H9 (cell line): ENCODE measurements around the gene ELAVL1. TPM values are rescaled to one million over a fixed set of nuclear protein-coding genes. Genes with fewer than 3 reads are reported as not detected.

Source experiments
- DNase-seq: peaks from one replicate; pipeline ENCODE4 v3.0.0-alpha.2; 2017
- H2AFZ ChIP-seq: one replicate; pipeline ENCODE4 v1.6.1; 2013; ENCODE audit warnings: mild to moderate bottlenecking, low read length, control low read depth, moderate library complexity
- H2AK5ac ChIP-seq: 2 replicates; pipeline ENCODE4 v1.6.1; 2013; ENCODE audit warnings: low read length, control low read depth, mixed read lengths; ENCODE audit not compliant: insufficient read length
- H2BK120ac ChIP-seq: one replicate; pipeline ENCODE4 v1.6.1; 2013; ENCODE audit warnings: low read depth, mild to moderate bottlenecking, low read length, control low read depth, inconsistent platforms; ENCODE audit not compliant: poor library complexity, severe bottlenecking
- H2BK12ac ChIP-seq: 2 replicates; pipeline ENCODE4 v1.6.1; 2013; ENCODE audit warnings: low read length, control low read depth, mixed read lengths, low read depth; ENCODE audit not compliant: insufficient read length
- H2BK15ac ChIP-seq: 2 replicates; pipeline ENCODE4 v1.6.1; 2013; ENCODE audit warnings: low read depth, low read length, control low read depth
- H2BK20ac ChIP-seq: one replicate; pipeline ENCODE4 v1.6.1; 2013; ENCODE audit warnings: low read depth, mild to moderate bottlenecking, low read length, control low read depth, inconsistent platforms; ENCODE audit not compliant: poor library complexity, severe bottlenecking
- H2BK5ac ChIP-seq: 2 replicates; pipeline ENCODE4 v1.6.1; 2013; ENCODE audit warnings: low read length, control low read depth, mixed read lengths; ENCODE audit not compliant: insufficient read length
- H3K14ac ChIP-seq: 2 replicates; pipeline ENCODE4 v1.6.1; 2013; ENCODE audit warnings: low read length, control low read depth; ENCODE audit not compliant: insufficient read depth
- H3K18ac ChIP-seq: 2 replicates; pipeline ENCODE4 v1.6.1; 2013; ENCODE audit warnings: low read depth, mild to moderate bottlenecking, mixed read lengths, low read length, control low read depth; ENCODE audit not compliant: insufficient read length
- H3K23ac ChIP-seq: 2 replicates; pipeline ENCODE4 v1.6.1; 2013; ENCODE audit warnings: low read length, control low read depth, mixed read lengths, low read depth; ENCODE audit not compliant: insufficient read length
- H3K23me2 ChIP-seq: 2 replicates; pipeline ENCODE4 v1.6.1; 2013; ENCODE audit warnings: low read depth, mild to moderate bottlenecking, mixed read lengths, low read length, control low read depth; ENCODE audit not compliant: insufficient read length, poor library complexity, severe bottlenecking
- H3K27ac ChIP-seq: 2 replicates; pipeline ENCODE4 v1.5.1; 2013; ENCODE audit warnings: low read length, control low read depth, mixed read lengths, low read depth; ENCODE audit not compliant: insufficient read length
- H3K27me3 ChIP-seq: 2 replicates; pipeline ENCODE4 v1.6.1; 2013; ENCODE audit warnings: low read length, control low read depth, inconsistent platforms; ENCODE audit not compliant: insufficient read depth
- H3K4ac ChIP-seq: 2 replicates; pipeline ENCODE4 v1.6.1; 2013; ENCODE audit warnings: low read depth, mild to moderate bottlenecking, control low read depth, inconsistent platforms, low read length, moderate library complexity
- H3K4me1 ChIP-seq: 2 replicates; pipeline ENCODE4 v1.6.1; 2013; ENCODE audit warnings: low read length, control low read depth, inconsistent platforms; ENCODE audit not compliant: insufficient read depth
- H3K4me2 ChIP-seq: 2 replicates; pipeline ENCODE4 v1.6.1; 2013; ENCODE audit warnings: low read length, control low read depth, mixed read lengths; ENCODE audit not compliant: insufficient read length, insufficient read depth
- H3K56ac ChIP-seq: 2 replicates; pipeline ENCODE4 v1.6.1; 2013; ENCODE audit warnings: low read depth, mild to moderate bottlenecking, mixed read lengths, low read length, control low read depth; ENCODE audit not compliant: insufficient read length
- H3K79me1 ChIP-seq: 2 replicates; pipeline ENCODE4 v1.6.1; 2013; ENCODE audit warnings: low read depth, mild to moderate bottlenecking, moderate library complexity, low read length, control low read depth, inconsistent platforms; ENCODE audit not compliant: insufficient read depth, poor library complexity, severe bottlenecking
- H3K79me2 ChIP-seq: 2 replicates; pipeline ENCODE4 v1.6.1; 2013; ENCODE audit warnings: low read length, control low read depth, inconsistent platforms; ENCODE audit not compliant: insufficient read depth
- H3K9ac ChIP-seq: 2 replicates; pipeline ENCODE4 v1.6.1; 2013; ENCODE audit warnings: low read length, control low read depth, mixed read lengths; ENCODE audit not compliant: insufficient read length; ENCODE audit errors: extremely low read depth
- H3K9me3 ChIP-seq: one replicate; pipeline ENCODE4 v1.6.1; 2013; ENCODE audit warnings: low read depth, low read length, inconsistent platforms; ENCODE audit not compliant: control insufficient read depth
- H3T11ph ChIP-seq: one replicate; pipeline ENCODE4 v1.6.1; 2013; ENCODE audit warnings: mild to moderate bottlenecking, low read length, control low read depth, inconsistent platforms
- H4K20me1 ChIP-seq: one replicate; pipeline ENCODE4 v1.6.1; 2013; ENCODE audit not compliant: control insufficient read depth, insufficient read length, insufficient read depth
- H4K5ac ChIP-seq: 2 replicates; pipeline ENCODE4 v1.6.1; 2013; ENCODE audit warnings: low read depth, mild to moderate bottlenecking, mixed read lengths, low read length, control low read depth; ENCODE audit not compliant: insufficient read length
- H4K8ac ChIP-seq: replicated peaks from 2 replicates; pipeline ENCODE4 v1.6.1; 2013; ENCODE audit warnings: low read length, control low read depth, mixed read lengths, low read depth; ENCODE audit not compliant: insufficient read length
- H4K91ac ChIP-seq: 2 replicates; pipeline ENCODE4 v1.6.1; 2013; ENCODE audit warnings: low read depth, mild to moderate bottlenecking, moderate library complexity, mixed read lengths, low read length, control low read depth; ENCODE audit not compliant: insufficient read length
- H3K27ac Mint-ChIP-seq, 3 experiments: 2 replicates in 2 of 3; 3 replicates in 1 of 3; pipeline ENCODE4 v1.8.0; 2020 to 2021; ENCODE audit warnings: mixed read lengths in 3 of 3, mild to moderate bottlenecking in 1 of 3, moderate library complexity in 1 of 3
- H3K27me3 Mint-ChIP-seq: 2 replicates; pipeline ENCODE4 v1.8.0; 2021; ENCODE audit warnings: low read depth, mild to moderate bottlenecking, moderate library complexity, mixed read lengths
- H3K36me3 Mint-ChIP-seq, 3 experiments: 2 replicates in 2 of 3; 3 replicates in 1 of 3; pipeline ENCODE4 v1.8.0; 2020 to 2021; ENCODE audit warnings: low read depth in 3 of 3, mixed read lengths in 3 of 3; ENCODE audit not compliant: insufficient read depth in 1 of 3
- H3K4me1 Mint-ChIP-seq, 2 experiments: 2 replicates each; pipeline ENCODE4 v1.8.0; 2020; ENCODE audit warnings: mixed read lengths in 2 of 2
- H3K4me3 Mint-ChIP-seq, 2 experiments: 2 replicates in 1 of 2; 3 replicates in 1 of 2; pipeline ENCODE4 v1.8.0; 2020 to 2021; ENCODE audit warnings: mild to moderate bottlenecking in 2 of 2, mixed read lengths in 2 of 2, moderate library complexity in 1 of 2
- H3K9me3 Mint-ChIP-seq, 2 experiments: 2 replicates in 1 of 2; 3 replicates in 1 of 2; pipeline ENCODE4 v1.8.0; 2020; ENCODE audit warnings: mild to moderate bottlenecking in 2 of 2, mixed read lengths in 2 of 2, moderate library complexity in 1 of 2
- WGBS: extraction: QIAGEN DNeasy Blood & Tissue Kit; methylation state at CpG from one replicate; pipeline ENCODE4 v1.1.7; 2013; ENCODE audit warnings: missing lambda C conversion rate, low lambda C conversion rate, mixed read lengths; ENCODE audit not compliant: insufficient read length; ENCODE audit errors: extremely low coverage; 5-methylcytosine and 5-hydroxymethylcytosine counted together
- total RNA-seq: library from RNA; stranded (reverse); gene quantifications from 2 replicates; pipeline ENCODE4 v1.2.1, GENCODE V29; 2021
- TF ChIP-seq, protein P1 (sequence below): fragments of 200-600 bp; sonication (generic); conservative IDR thresholded peaks from 3 replicates; pipeline ENCODE4 v1.8.0; 2021; ENCODE audit warnings: antibody characterized with exemption, mild to moderate bottlenecking

Gene ELAVL1
- total RNA-seq, 1 experiment from 2014 or later, result 149 TPM

DNA sequence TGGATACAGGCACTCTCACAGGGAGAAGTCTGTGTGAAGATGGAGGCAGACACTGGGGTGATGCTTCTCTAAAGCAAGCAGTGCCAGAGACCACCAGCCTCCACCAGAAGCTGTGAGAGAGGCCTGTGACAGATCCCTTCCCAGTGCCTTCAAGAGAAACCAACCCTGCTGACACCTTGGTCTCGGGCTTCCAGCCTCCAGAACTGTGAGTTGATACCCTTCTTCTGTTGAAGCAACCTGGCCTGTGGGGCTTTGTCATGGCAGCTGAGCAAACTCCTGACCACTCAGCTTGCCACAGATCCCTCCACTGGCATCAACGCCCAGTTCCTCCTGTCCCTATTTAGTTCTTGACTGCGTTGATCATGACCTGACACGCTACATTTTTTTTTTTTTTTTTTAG is 29.0 kb downstream of the ELAVL1 start:
- H2BK5ac ChIP-seq, result no peak overlapping the region
- no peak for DNase-seq
- H3K27me3 Mint-ChIP-seq, result no peaks in the 10 kb centered on the region
- H3K27ac Mint-ChIP-seq, result no peak overlapping the region; a peak in 1 of 7 replicates
- no peaks in the 10 kb centered on the region for H3K27me3 ChIP-seq
- no peaks in the 10 kb centered on the region for H3K9me3 Mint-ChIP-seq
- no peaks in the 10 kb centered on the region for H3K79me2 ChIP-seq
- no peak overlapping the region for H3K56ac ChIP-seq
- no peaks in the 10 kb centered on the region for H3K9me3 ChIP-seq
- no peak overlapping the region for H4K5ac ChIP-seq
- H4K91ac ChIP-seq, result no peak overlapping the region
- H3K9ac ChIP-seq, result no peak overlapping the region
- no peak overlapping the region for H3K18ac ChIP-seq
- H2BK15ac ChIP-seq, result no peak overlapping the region
- no peak overlapping the region for H2AK5ac ChIP-seq
- H4K8ac ChIP-seq, result no peak overlapping the region
- no peak overlapping the region for H3K4ac ChIP-seq
- no CpG with 5 or more reads among the region's 4 CpGs for WGBS
- no peak overlapping the region for H3K4me3 Mint-ChIP-seq
- H4K20me1 ChIP-seq, result peaks cover 3% of the 10 kb centered on the region
- H2AFZ ChIP-seq, result no peak overlapping the region
- no peak overlapping the region for H3T11ph ChIP-seq
- H3K23ac ChIP-seq, result no peak overlapping the region
- H3K27ac ChIP-seq, result no peak overlapping the region
- TF ChIP-seq, protein P1, sequence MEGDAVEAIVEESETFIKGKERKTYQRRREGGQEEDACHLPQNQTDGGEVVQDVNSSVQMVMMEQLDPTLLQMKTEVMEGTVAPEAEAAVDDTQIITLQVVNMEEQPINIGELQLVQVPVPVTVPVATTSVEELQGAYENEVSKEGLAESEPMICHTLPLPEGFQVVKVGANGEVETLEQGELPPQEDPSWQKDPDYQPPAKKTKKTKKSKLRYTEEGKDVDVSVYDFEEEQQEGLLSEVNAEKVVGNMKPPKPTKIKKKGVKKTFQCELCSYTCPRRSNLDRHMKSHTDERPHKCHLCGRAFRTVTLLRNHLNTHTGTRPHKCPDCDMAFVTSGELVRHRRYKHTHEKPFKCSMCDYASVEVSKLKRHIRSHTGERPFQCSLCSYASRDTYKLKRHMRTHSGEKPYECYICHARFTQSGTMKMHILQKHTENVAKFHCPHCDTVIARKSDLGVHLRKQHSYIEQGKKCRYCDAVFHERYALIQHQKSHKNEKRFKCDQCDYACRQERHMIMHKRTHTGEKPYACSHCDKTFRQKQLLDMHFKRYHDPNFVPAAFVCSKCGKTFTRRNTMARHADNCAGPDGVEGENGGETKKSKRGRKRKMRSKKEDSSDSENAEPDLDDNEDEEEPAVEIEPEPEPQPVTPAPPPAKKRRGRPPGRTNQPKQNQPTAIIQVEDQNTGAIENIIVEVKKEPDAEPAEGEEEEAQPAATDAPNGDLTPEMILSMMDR, result no peak
- peaks cover 38 to 79% (median 68%) of the 10 kb centered on the region in 3 experiments for H3K36me3 Mint-ChIP-seq
- H3K23me2 ChIP-seq, result no peaks in the 10 kb centered on the region
- no peaks in the 10 kb centered on the region for H3K4me1 Mint-ChIP-seq
- H2BK120ac ChIP-seq, result no peak overlapping the region
- no peaks in the 10 kb centered on the region for H3K4me1 ChIP-seq
- H3K4me2 ChIP-seq, result no peak overlapping the region
- H3K79me1 ChIP-seq, result no peaks in the 10 kb centered on the region
- H2BK20ac ChIP-seq, result no peak overlapping the region
- no peak overlapping the region for H2BK12ac ChIP-seq
- no peak overlapping the region for H3K14ac ChIP-seq
